ENCODE measurements around the gene ADARB2.

ADARB2 gene

DNA sequence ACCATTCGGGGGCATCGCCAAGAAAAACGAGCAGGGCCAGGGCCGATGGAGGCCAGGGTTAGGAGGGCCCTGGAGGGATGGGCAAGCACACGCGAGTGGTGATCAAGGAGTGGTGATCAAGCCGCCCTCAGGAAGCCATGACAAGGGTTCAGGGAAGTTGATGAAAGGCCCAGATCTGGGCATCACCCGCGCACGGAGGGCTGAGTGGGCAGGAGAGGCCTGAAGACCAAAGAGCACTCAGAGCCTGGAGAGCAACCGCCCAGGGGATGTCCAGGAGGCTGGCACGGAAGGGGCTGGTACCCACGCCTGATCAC, 566.5 kb downstream of the ADARB2 start:
- Histone ChIP-seq H3K4me3 (ENCODE audit: low read length) (no peak overlapping the region), H3F3A (ENCODE audit: control insufficient read depth, insufficient read depth) (no peaks in the 10 kb centered on the region), H3K9me3 (ENCODE audit: control insufficient read depth, insufficient read depth, low read length) (no peaks in the 10 kb centered on the region), H3K4me2 (ENCODE audit: low read length) (no peak overlapping the region), H4K20me1 (ENCODE audit: control insufficient read depth, insufficient read depth, low read depth, low read length) (no peaks in the 10 kb centered on the region), H3K4me1 (ENCODE audit: control insufficient read depth, low read length) (no peaks in the 10 kb centered on the region), H3K36me3 (ENCODE audit: control insufficient read depth, low read length) (no peaks in the 10 kb centered on the region), H3K79me2 (ENCODE audit: control insufficient read depth, low read length) (no peaks in the 10 kb centered on the region), H3K27ac (ENCODE audit: low read depth, low read length) (no peak overlapping the region), H3K9me2 (replicated peaks; ENCODE audit: control insufficient read depth, low read length) (no peaks in the 10 kb centered on the region), H3K27me3 (ENCODE audit: control insufficient read depth, low read length) (no peaks in the 10 kb centered on the region)
- no peak for TF ChIP-seq CTCF (IDR thresholded peaks at IDR 0.05; ENCODE audit: low read depth, low read length, poor library complexity, severe bottlenecking)
- TF ChIP-seq EZH2phosphoT487 (IDR thresholded peaks at IDR 0.05; ENCODE audit: borderline replicate concordance, low read length) = no peak

DNA sequence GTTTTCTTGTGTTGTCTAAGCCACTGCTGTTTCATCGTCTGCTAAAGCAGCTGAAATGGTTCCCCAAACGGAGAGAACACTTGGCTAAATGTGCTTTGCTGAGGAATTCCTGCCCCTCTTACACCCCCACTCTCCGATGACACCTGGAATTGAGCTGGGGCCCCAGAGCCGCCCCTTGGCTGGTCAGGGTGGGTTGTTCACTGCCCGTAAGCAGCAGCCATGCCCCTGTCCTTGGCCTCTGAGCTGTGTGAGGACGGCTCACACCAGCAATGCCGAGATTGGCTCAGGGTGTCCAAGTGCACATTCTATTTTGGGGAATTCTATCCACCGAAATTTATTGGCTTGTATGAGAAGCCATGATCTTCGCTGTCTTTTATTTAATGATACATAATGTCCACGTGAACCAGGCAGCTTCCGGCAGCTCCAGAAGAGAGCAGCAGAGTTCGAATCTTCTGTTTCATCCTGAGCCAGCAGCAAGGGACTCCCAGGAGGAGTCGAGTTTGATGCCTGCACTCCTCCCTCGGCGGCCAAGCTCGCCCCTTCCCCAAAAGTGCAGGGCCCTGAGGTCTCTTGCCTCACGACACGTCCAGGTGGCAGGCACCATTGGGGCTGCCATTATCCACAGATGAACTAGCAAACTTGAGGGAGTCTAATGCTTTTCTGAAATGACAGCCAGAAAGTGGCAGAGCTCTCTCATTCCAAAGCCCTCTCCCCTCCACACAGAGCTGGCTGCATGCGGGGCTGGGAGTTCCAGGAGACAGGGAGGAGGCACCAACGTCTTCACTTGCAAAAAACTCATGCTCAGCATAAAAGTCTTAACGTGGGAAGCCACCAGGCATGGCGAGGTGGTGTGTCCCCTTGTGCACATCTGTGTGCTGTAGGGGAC, 567.1 kb downstream of the ADARB2 start:
- Histone ChIP-seq H3K27ac (ENCODE audit: low read depth, low read length) (no peak overlapping the region), H3K27me3 (ENCODE audit: control insufficient read depth, low read length) (no peaks in the 10 kb centered on the region)

GRCh38 chr10:1169186-1169885, 568.0 kb downstream of the ADARB2 start:
- Histone ChIP-seq H3K4me1 (ENCODE audit: control insufficient read depth, low read length) (no peaks in the 10 kb centered on the region), H3K27ac (ENCODE audit: low read depth, low read length) (no peak overlapping the region), H3K9me2 (replicated peaks; ENCODE audit: control insufficient read depth, low read length) (no peaks in the 10 kb centered on the region), H3K27me3 (ENCODE audit: control insufficient read depth, low read length) (no peaks in the 10 kb centered on the region), H3K9me3 (ENCODE audit: control insufficient read depth, insufficient read depth, low read length) (no peaks in the 10 kb centered on the region), H3F3A (ENCODE audit: control insufficient read depth, insufficient read depth) (no peaks in the 10 kb centered on the region), H3K79me2 (ENCODE audit: control insufficient read depth, low read length) (no peaks in the 10 kb centered on the region), H4K20me1 (ENCODE audit: control insufficient read depth, insufficient read depth, low read depth, low read length) (no peaks in the 10 kb centered on the region), H3K4me3 (ENCODE audit: low read length) (no peak overlapping the region), H3K36me3 (ENCODE audit: control insufficient read depth, low read length) (no peaks in the 10 kb centered on the region), H3K4me2 (ENCODE audit: low read length) (no peak overlapping the region)
- TF ChIP-seq EZH2phosphoT487 (IDR thresholded peaks at IDR 0.05; ENCODE audit: borderline replicate concordance, low read length) (no peak), CTCF (IDR thresholded peaks at IDR 0.05; ENCODE audit: low read depth, low read length, poor library complexity, severe bottlenecking) (no peak)

More for the DNA sequence above, 567.1 kb downstream of the ADARB2 start:
- Histone ChIP-seq H3F3A (ENCODE audit: control insufficient read depth, insufficient read depth) (no peaks in the 10 kb centered on the region), H3K4me3 (ENCODE audit: low read length) (no peak overlapping the region), H3K4me1 (ENCODE audit: control insufficient read depth, low read length) (no peaks in the 10 kb centered on the region), H3K79me2 (ENCODE audit: control insufficient read depth, low read length) (no peaks in the 10 kb centered on the region), H3K36me3 (ENCODE audit: control insufficient read depth, low read length) (no peaks in the 10 kb centered on the region), H3K4me2 (ENCODE audit: low read length) (no peak overlapping the region), H3K9me2 (replicated peaks; ENCODE audit: control insufficient read depth, low read length) (no peaks in the 10 kb centered on the region), H4K20me1 (ENCODE audit: control insufficient read depth, insufficient read depth, low read depth, low read length) (no peaks in the 10 kb centered on the region), H3K9me3 (ENCODE audit: control insufficient read depth, insufficient read depth, low read length) (no peaks in the 10 kb centered on the region)
- TF ChIP-seq CTCF (IDR thresholded peaks at IDR 0.05; ENCODE audit: low read depth, low read length, poor library complexity, severe bottlenecking) = no peak
- no peak for TF ChIP-seq EZH2phosphoT487 (IDR thresholded peaks at IDR 0.05; ENCODE audit: borderline replicate concordance, low read length)

Data from DOHH2 (cell line).